ENCODE results near the gene TMCO1.
"Not testable (repeated sequence)": the region's sequence is repeated elsewhere in the genome, so short reads cannot be mapped to it uniquely, and the experiment has no call there.

Gene TMCO1

DNA sequence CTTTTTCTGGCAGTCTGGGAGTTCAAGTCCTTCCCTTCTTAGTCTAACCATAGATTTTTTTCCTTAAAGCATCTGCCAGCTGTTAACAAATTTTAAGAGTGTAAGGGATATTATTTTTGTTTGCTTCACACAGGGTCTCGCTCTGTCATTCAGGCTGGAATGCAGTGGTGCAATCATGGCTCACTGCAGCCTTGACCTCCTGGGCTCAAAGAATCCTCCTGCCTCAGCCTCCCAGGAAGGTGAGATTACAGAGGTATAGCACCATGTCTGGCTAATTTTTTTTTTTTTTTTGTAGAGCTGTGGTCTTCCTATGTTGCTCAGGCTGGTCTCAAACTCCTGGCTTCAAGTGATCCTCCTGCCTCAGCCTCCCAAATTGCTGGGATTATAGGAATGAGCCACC lies 23.8 kb downstream of the TMCO1 start:
- DNase-seq = not testable (repeated sequence)

DNA sequence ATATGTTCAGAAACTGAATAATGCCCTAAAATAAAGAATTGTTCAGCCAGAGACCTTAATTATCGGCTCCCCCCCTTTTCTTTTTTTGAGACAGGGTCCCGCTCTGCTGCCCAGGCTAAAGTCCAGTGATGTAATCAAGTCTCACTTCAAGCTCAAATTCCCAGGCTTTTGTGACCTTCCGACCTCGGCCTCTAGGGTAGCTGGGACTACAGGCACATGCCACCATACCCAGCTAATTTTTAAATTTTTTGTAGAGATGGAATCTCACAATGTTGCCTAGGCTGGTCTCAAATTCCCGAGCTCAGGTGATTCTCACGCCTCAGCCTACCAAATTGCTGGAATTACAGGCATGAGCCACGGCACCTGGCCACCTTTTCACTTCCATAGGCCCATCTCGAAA lies 26.5 kb downstream of the TMCO1 start:
- DNase-seq = no peak

DNA sequence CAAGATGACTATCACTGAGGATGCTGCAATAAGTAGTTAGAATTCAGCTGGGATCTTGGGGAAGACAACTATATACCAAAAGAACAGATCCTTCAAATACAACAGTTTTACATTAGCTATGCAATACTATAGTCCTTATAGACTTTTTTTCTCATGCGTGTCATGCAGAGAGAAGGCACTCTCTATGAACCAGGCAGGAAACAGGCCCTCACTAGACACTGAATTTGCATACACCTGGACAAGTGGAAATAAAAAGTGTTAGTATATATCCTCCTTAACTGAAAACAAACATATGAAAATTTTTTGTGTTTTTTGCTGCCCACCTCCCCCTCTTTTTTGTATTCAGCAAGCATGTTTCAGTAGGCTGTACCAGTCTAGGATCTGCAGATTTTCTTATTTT lies 29.9 kb downstream of the TMCO1 start:
- no peak for DNase-seq

DNA sequence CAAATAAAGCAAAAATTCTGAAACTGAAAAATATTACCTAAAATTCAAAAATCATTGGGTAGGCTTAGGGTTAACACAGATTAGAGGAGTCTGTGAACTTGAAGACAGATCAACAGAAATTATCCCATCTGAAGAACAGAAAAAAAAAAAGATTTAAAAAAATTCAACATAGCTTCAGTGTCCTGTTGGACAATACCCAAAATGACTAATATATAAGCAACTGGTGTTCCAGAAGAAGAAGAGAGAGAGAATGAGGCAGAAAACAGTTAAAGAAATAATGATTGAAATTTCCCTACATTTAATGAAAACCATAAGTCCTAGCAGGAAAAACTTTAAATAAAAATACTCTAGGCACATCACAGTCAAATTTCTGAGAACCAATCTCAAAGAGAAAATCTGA lies 31.5 kb downstream of the TMCO1 start:
- no peak for DNase-seq

DNA sequence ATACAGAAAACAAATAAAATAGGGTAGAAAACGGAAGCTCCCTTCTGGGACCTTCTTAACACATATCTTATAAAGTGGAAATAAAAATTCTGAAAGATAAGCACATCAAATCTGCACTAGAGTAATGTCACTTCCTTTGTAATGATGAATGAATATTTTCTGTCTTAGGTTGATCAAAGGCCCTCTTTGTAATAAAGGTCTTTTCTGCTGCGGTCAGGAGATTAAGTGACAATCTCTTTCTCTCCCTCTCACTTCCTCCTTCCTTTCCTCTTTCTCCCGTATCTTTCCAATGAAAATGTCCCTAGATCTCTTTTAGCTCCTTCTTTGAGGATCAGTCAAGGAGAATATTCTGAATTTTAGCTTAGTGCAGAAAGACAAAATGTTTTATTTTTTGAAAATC lies 33.8 kb downstream of the TMCO1 start:
- no peak for DNase-seq

DNA sequence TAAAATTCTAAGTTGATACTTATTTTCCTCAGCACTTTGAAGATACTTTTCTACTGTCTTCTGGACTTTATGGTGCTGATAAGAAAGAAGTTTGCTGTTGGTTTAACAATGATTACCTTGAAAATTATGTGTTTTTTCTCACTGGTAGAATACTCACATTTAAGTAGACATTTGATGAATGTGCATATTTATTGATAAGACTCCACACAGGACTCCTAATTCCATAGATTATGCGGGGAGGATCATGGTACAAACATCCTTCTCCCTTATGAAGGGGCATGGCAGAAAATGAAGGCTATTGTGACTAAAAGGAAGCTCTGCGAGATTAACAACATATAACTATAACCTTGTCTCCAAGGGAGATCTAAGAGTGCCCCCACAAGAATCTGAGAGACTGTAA lies 41.8 kb downstream of the TMCO1 start:
- DNase-seq = no peak

DNA sequence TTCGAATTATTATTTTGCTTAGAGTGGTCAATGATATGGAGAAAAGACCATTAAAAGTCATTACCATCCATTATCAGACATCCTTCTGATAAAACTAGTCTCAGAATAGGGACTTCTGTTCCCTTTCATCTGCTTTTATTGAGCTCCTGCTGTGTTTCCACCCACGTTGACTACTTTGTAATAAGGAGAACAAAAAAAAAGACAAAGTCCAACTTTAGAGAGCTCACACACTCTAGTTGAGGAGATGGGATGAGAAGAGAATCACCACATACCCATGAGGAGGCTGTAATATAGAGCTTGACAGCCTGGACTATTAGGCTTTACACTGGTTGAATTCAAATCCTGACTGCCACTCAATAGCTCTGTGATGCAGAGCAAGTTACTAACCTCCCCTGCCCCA lies 42.5 kb downstream of the TMCO1 start:
- no peak for DNase-seq

DNA sequence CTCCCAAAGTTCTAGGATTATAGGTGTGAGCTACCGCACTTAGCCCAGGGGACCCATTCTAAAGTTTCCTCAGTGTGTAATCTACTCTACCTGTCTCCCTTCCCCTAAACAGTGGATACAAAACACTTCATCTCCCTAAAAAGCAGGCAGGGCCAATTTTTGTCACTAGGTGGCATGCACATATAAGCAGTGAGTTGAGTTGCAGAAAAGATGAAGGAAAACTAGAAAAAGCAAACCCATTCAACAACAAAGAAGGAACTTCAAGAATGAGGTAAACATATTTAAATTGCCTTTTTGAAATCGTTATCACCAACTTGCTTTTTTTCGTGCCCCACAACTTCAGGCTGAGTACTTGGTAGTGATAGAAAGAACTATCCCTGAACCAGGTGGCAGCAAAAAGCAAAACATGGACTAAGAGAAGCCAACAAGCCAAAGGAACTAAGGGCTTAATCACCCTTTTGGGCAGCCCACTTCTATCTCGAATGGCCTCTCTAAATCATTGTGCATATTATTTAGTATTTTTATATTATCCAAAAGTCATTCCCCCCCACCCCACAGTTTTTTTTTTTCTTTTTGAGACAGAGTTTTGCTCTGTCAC lies 50.7 kb downstream of the TMCO1 start:
- DNase-seq = peak; percentile 41 to 76 (median 45)

DNA sequence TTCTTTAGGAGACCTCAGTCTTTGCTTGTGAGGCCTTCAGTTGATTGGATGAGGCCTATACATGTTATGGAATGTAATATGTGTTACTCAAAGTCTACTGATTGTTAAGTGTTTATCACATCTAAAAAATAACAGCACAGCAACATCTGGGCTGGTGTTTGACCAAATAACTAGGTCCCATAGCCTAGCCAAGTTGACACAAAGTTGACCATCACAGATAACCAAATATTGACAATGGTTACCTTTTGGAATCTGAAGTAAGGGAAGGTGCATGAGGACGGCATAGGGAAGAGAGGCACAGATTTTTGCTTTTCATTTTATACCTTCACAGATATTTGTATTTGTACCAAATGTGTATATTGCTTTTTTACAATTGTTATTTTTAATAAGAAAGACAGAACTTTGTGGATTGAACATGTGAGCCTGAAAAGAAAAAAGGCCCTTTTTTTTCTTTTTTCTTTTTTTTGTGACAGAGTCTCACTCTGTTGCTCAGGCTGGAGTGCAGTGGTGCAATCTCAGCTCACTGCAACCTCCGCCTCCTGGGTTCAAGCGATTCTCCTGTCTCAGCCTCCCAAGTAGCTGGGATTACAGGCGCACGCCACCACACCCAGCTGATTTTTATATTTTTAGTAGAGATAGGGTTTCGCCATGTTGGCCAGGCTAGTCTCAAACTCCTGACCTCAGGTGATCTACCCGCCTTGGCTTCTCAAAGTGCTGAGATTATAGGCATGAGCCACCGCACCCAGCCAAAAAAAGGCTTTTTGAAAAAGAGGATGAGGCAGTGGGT lies 52.2 kb downstream of the TMCO1 start:
- DNase-seq = not testable (repeated sequence)

DNA sequence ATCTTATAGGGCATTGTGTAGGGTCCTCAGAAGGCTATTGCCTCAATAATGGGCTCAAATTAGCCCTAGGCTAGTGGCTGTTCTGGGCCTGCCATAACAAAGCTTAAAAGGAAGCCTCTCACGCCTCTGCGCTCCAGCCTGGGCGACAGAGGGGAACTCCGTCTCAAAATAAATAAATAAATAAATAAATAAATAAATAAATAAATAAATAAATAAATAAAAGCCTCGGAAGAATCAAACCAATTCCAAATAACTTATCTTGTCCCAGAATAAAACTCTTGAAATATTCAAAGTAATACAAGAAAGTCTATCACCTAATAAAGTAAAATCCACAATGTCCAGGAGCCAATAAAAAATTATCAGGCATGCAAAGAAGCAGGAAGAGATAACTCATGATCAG lies 55.9 kb downstream of the TMCO1 start:
- DNase-seq = no peak

DNA sequence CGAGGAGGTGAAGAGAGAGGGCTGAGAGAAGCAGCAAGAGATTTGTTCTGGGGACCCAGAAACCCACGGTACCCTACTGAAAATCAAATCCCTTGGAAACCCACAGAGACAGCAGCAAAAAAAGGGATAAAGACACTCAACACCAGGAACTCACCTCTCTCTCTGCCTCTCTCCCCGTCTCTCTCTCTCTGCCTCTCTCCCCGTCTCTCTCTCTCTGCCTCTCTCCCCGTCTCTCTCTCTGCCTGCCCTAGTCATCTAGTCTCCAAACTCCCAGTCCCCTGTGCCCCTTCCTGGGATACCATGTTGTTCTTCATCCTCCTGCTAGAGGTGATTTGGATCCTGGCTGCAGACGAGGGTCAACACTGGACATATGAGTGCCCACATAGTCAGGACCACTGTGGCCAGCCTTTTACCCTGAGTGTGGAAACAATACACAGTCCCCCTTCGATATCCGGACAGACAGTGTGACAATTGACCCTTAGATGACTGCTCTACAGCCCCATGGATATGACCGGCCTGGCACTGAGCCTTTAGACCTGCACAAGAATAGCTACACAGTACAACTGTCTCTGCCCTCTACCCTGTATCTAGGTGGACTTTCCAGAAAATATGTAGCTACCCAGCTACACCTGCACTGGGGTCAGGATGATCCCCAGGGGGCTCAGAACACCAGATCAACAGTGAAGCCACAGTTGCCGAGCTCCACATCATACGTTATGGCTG lies 60.5 kb downstream of the TMCO1 start:
- DNase-seq = no peak

DNA sequence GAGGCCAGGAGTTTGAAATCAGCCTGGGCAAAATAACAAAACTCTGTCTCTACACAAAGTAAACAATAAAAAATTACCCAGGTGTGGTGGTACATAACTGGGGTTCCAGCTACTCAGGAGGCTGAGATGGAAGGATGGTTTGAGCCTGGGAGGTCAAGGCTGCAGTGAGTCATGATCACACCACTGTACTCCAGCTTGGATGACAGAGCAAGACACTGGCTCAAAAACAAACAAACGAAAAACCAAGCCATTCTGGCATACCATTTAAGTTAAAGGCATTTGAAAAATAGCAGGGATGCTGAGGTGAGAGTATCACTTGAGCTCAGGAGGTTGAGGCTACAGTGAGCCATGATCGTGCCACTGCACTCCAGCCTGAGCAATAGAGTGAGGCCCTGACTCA lies 65.0 kb downstream of the TMCO1 start:
- DNase-seq = no peak

DNA sequence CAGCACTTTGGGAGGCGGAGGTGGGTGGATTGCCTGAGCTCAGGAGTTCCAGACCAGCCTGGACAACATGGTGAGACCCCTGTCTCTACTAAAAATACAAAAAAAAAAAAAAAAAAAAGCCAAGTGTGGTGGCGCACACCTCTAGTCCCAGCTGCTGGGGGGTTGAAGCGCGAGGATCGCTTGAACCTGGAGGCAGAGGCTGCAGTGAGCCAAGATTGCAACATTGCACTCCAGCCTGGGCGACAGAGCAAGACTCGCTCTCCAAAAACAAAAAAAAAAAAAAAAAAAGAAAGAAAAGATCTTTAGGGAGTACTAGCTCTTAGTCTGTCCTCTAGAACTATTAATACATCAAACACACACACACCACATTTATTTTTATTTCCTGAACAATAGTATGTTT lies 66.7 kb downstream of the TMCO1 start:
- DNase-seq = not testable (repeated sequence)

DNA sequence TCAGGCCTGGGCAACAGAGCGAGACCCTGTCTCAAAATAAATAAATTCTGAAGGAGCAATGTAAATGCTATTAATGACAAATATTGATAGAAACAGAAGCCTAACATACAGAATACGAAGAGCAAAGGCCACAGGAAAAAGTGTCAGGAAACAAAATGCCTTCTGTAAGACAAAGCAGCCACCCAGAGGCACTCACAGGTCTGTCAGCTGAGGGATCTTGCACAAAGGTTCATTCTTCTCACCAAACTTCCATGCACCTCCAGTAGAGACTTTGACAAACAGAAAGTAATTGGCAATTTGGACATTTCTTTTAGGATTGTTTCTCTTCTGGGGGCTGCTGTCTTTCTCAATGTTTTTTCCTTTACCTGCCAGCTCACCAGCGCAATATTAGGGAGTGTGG lies 69.1 kb downstream of the TMCO1 start:
- DNase-seq = no peak

DNA sequence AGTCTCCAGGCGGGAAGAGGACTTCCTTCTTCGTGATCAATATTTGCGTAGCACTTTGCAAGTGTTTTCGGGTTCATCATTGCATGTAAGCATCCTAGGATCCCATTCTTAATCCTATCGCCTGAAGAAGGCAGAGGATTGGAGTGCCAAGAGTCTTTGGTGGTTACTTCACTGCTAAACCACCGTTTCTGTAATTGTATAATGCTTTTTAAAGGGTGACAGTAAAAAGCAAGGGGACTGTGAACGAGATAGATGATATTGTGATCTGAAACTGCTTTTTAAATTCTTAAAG lies 70.0 kb downstream of the TMCO1 start:
- DNase-seq = no peak

DNA sequence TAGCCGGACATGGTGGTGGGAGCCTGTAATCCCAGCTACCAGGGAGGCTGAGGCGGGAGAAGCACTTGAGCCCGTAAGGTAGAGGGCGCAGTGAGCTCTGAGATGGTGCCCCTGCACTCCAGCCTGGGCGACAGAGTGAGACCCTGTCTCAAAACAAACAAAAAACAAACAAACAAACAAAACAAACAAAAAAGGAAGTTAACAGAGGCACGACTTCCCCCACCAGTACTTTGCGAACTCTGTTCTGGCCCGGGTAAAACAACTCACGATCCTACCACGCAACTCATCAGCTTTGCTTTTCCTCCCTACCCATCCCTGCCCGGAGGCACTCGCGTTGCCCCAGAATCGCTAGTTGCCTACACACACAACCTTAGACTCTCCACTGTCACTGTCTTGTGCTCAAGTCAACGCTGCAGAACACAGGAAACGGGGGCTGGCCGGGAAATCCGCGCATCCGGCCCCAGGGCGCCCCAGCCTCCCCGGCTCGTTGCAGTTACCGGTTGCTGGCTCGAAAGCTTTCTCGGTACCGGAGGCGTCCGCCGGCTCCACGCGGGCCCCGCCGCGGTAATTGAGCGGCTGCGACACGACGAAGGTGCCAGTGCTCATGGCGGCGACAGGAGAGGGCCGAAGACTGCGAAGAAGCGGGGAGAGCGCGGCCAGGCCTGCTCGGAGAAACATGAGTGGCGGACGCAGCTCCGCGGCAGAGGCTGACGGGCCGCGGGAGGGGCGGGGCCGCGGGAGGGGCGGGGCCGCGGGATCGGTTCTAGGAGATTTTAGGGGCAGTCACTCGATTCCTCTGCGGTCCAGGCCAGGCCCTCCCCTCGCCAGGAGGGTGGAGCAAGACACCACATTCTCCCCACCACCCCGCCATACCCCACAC lies 70.5 kb downstream of the TMCO1 start, which contains the start of gene ALDH9A1:
Gene ALDH9A1 (minus strand): TSS at position 682 of the 880 bp plus-strand sequence. CDS start 4 bp downstream, at position 678.
- DNase-seq = peak; percentile 91 to 93 (median 93)

DNA sequence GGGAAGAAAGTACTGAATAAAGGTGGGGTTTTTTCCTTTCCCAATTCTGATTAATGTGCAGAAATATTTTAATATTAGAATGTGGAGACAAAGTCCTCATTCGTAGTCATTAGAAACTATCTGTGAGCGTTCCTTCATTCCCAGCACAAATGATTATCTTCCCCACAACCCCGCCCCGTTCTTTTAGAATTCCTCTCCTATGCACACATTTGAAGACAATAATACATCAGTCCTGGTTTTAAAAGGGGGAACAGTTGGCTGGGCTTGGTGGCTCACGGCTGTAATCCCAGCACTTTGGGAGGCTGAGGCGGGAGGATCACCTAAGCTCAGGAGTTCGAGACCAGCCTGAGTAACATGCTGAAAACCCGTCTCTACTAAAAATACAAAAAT lies 71.2 kb downstream of the TMCO1 start:
- DNase-seq = peak in 1 of 3 experiments; percentile 59

DNA sequence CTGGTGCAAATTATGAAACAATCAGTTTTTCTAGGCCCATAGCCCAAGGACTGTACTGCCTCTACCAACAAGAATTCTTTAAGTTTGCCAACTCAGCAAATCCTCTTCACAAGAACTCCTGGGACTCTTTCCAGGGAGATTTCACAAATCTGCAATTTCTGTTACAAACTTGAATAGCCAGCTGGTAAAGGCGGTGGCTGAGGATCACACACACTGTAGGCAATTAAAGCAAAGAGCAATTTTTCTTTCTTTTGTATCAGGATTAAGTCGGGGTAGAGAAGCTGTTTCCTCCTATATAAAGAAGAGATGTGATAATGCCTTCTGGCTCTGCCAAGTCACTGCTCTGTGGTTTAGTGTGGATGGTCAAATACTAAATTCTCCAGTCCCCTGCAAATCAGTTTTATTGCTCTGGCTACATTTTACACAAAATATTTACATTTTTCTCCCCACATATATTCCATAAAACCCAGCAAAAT lies 72.0 kb downstream of the TMCO1 start:
- no peak for DNase-seq

DNA sequence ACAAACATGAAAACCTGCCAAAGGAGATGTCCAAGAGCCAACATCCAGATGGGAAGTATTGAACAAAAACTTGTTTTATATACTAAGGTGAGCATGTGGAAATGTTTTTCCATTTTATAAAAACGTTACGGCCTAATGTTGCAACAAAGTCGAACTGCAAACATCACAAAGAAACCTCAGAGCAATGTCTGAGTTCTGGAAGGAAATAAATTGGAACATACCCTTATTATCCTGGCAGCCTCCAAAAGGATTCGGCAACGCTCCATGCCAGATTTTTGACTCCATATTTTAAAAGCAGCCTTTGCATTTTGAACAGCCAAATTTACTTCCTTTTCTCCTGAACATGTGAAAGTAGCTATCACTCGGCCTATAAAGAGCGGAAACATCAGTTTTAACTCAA lies 73.6 kb downstream of the TMCO1 start:
- DNase-seq = no peak

DNA sequence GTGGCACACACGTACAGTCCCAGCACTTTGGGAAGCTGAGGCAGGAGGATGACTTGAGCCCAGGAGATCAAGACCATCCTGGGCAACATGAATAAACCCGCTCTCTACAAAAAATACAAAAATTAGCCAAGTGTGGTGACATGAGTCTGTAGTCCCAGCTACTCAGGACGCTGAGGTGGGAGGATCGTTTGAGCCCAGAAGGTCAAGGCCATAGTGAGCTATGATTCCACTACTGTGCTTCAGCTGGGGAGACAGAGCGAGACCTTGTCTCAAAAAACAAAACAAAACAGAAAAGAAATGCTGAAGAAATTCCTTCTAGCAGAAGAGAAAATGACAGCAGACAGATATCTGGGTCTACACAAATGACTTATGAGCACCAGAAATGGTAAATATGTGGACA lies 80.6 kb downstream of the TMCO1 start:
- no peak for DNase-seq

DNA sequence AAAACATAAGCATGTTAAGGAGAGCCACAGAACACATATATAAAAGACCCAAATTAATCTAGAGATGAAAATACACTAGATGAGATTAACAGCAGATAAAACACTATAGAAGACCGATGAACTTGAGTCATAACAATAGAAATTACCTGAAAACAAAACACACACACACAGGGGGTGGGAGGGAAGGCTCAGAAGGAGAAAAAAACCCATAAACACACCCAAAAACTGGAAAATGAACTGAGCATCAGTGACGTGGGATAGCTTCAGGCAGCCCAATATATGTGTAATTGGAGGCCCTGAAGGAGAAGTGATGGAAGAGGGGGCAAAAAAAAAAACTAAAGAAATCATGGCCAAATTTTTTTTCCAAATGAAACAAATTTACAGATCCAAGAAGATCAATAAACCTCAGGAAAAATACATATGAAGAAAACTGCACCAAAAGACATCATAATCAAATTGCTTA lies 81.7 kb downstream of the TMCO1 start:
- DNase-seq = no peak

DNA sequence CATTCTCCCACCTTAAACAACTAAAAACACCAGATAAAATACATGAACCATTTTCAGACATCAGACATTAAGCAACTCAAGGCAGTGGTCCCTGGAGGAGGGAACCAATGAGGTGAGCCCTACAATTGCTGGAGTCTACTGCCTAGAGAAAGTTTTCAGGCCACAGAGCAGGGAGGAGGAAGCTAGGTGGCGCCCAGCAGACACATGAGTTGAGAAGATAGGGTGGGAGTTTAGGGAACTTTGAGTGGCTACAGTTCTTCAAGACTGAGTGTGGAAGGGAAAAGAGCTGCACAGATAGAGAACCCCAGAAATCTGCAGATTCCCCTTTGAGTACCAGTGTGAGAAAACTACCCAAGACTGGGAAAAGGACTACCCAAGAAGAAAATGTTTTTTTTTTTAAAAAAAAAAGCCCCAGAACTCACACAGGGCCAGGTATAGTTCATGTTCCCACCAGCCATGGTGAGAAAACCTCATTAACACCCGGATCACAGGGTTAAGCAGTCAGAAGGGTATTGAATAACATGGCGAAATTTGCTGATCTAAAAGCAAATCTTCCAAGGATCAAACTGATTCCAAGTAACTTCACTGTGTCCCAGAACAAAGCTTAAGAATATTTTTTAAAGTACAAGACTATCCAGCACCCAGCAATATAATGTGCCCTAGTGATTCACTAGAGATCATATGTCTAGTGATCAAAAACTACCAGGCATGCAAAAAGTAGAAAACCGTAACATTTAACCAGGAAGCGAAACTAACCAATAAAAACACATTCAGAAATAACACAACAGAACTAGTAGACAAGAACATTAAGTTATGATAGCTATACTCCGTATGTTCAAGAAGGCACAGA lies 82.3 kb downstream of the TMCO1 start:
- no peak for DNase-seq
